WTC11 (cell line): Measurements from ENCODE around the gene ARHGEF37. TPM values are rescaled to one million over a fixed set of nuclear protein-coding genes. Genes with fewer than 3 reads are reported as not detected.

Experiments
- E2F5 ChIP-seq: sonication (generic); formaldehyde crosslinking; IDR thresholded peaks from 2 replicates; pipeline ENCODE4 v1.8.1; 2022; ENCODE audit warnings: mild to moderate bottlenecking, moderate library complexity, missing genetic modification reagents
- ELF4 ChIP-seq: sonication (generic); formaldehyde crosslinking; IDR thresholded peaks from 2 replicates; pipeline ENCODE4 v1.8.1; 2022; ENCODE audit warnings: low read depth, mild to moderate bottlenecking, moderate library complexity, missing genetic modification reagents
- MXD4 ChIP-seq: fragments of 250-450 bp; sonication (Bioruptor Pico); IDR thresholded peaks from 2 replicates; pipeline ENCODE4 v1.8.0; 2021; ENCODE audit warnings: mild to moderate bottlenecking, moderate library complexity, borderline replicate concordance
- MYBL2 ChIP-seq: sonication (generic); formaldehyde crosslinking; IDR thresholded peaks from 2 replicates; pipeline ENCODE4 v1.8.1; 2023; ENCODE audit warnings: mild to moderate bottlenecking, moderate library complexity, missing genetic modification reagents
- RORB ChIP-seq: fragments of 250-450 bp; sonication (Bioruptor Pico); IDR thresholded peaks from 2 replicates; pipeline ENCODE4 v1.9.0; 2021; ENCODE audit warnings: mild to moderate bottlenecking
- SMAD3 ChIP-seq: sonication (generic); formaldehyde crosslinking; IDR thresholded peaks from 2 replicates; pipeline ENCODE4 v1.8.0; 2022; ENCODE audit warnings: missing genetic modification reagents, mild to moderate bottlenecking, borderline replicate concordance
- SOX15 ChIP-seq: fragments of 250-450 bp; sonication (Bioruptor Pico); IDR thresholded peaks from 2 replicates; pipeline ENCODE4 v1.9.0; 2021; ENCODE audit warnings: mild to moderate bottlenecking
- TEAD4 ChIP-seq: sonication (generic); formaldehyde crosslinking; IDR thresholded peaks from 2 replicates; pipeline ENCODE4 v1.8.0; 2022; ENCODE audit warnings: mild to moderate bottlenecking, missing genetic modification reagents
- ZBTB21 ChIP-seq: sonication (generic); formaldehyde crosslinking; IDR thresholded peaks from 2 replicates; pipeline ENCODE4 v1.8.1; 2023; ENCODE audit warnings: mild to moderate bottlenecking, missing genetic modification reagents, borderline replicate concordance
- ZNF219 ChIP-seq: sonication (generic); formaldehyde crosslinking; IDR thresholded peaks from 2 replicates; pipeline ENCODE4 v1.8.0; 2023; ENCODE audit warnings: missing genetic modification reagents, mild to moderate bottlenecking, borderline replicate concordance
- ZNF281 ChIP-seq: sonication (generic); formaldehyde crosslinking; IDR thresholded peaks from 2 replicates; pipeline ENCODE4 v1.8.0; 2023; ENCODE audit warnings: mild to moderate bottlenecking, missing genetic modification reagents
- total RNA-seq: library from RNA; stranded (reverse); gene quantifications from 3 replicates; pipeline ENCODE4 v1.2.3, GENCODE V29; 2021

ARHGEF37 gene
- total RNA-seq, 1 experiment from 2014 or later: 1.1 TPM

GRCh38 chr5:149684371-149684770 is 103.1 kb downstream of the ARHGEF37 start (continued):
- TF ChIP-seq SOX15 (no peak), ZNF281 (CRISPR knock-in tag) (no peak), RORB (no peak), ZNF219 (CRISPR knock-in tag) (no peak), ZBTB21 (CRISPR knock-in tag) (no peak), MYBL2 (CRISPR knock-in tag) (no peak), ELF4 (no peak), SMAD3 (CRISPR knock-in tag) (no peak), E2F5 (CRISPR knock-in tag) (no peak), MXD4 (CRISPR knock-in tag) (no peak), TEAD4 (no peak)

Other genes starting within 250 kb of the ARHGEF37 start
- 35.3 to 48.6 TPM (median 35.5 TPM) in 3 replicates for gene GRPEL2, start 236.0 kb upstream of the ARHGEF37 start, total RNA-seq
- 8.1 to 19.2 TPM (median 17.2 TPM) in 3 replicates for gene PCYOX1L, start 223.5 kb upstream of the ARHGEF37 start, total RNA-seq
- gene IL17B, start 202.2 kb upstream of the ARHGEF37 start, total RNA-seq: not detected in 3 replicates
- 265 to 276 TPM (median 269 TPM) in 3 replicates for gene CSNK1A1, start 30.1 kb upstream of the ARHGEF37 start, total RNA-seq
- 10.9 to 15.8 TPM (median 11.0 TPM) in 3 replicates for gene PPARGC1B, start 148.8 kb downstream of the ARHGEF37 start, total RNA-seq